ENCODE results near the gene RDH5.

RDH5 gene

GRCh38 chr12:55715169-55715764, 4.9 kb upstream of the RDH5 start:
- DNase-seq = no peak

- peak; percentile 91 for DNase-seq
Observed at GRCh38 chr12:55715833-55716581, 4.2 kb upstream of the RDH5 start, which contains the start of gene BLOC1S1. Gene BLOC1S1 (plus strand): TSS chr12:55716046. CDS start chr12:55716052, 6 bp downstream.

DNA sequence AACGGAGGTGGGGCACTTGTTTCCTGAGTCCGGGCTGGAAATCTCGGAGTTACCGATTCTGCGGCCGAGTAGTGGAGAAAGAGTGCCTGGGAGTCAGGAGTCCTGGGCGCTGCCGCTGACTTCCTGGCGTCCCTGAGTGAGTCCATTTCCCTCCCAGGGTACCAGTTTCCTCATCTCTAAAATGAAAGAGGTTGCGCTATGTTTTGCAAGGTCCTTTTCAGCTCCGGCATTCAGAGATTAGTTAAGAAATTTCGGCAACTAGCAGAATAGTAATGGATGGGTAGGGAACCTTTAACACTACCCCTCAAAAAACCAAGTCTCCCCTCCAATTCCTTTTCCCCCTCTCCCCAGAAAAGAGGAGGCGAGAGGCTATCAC, 3.6 kb upstream of the RDH5 start:
- DNase-seq = no peak

DNA sequence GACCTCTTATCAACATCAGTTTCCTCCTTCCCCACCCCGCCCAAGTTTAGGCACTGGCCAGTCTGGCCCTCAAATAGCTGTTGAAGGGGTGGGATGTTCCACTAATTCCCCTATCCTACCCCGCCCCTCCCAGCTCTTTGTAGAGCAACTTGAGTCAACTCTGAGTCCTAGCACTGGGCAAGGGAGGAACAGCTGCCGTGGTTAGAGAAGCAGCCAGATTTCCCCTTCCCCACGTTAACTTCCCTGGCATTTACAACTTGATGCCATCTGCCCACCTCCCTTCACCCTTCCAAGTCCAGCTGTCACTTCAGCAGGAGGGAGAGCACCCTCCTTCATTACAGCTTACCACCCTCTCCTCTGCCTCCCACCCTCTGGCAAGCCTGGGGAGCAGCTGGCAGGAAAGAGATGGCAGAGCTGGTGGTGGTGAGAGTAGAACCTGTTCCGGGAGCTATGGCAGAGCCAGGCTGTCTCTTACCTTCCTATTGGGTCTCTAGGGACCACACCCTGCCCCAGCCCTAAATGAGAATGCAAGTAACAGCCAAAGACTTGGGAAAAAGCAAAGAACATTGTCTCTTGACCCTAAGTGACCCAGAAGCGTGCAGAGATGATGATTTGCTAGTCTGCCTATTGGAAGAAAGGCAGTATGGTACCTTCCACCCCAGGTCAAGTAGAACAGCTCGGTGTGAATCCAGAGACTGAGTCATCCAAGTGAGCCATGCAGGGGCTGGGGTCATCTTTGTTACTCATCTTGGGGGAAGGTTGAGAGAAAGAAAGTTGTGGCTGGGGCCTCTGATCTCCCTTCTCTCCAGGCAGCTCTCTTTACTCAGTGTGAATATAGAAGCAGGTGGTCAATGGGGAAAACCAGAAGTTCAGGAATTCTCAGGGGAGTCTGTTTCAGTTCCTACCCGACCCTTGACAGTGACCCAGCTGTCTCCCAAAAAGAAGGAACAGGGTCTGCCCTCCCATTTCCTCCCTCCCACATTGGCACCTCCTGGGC, 2.9 kb upstream of the RDH5 start:
- no peak for DNase-seq

DNA sequence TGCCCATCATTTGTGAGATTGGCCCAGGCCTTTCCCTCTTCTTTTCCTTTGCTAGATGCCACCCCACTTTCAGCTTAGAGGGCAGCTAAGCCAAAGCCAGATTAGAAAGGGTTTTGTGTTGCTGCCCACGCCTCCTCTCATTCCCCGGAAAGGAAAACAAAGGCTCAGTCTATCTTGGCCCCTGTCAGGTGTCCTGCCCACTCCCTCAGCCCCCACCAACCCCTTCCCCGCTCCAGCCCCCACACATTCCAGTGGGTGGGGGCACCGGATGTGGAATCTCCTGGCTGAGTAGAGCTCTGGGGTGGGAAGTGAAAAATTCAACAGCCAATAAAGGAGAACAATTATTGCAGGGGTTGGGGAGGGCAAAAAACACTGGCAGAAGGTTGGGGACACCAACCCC, 2.2 kb upstream of the RDH5 start:
- DNase-seq = no peak

GRCh38 chr12:55718624-55719275, 1.4 kb upstream of the RDH5 start:
- DNase-seq = no peak

GRCh38 chr12:55719371-55719770, 822 bp upstream of the RDH5 start:
- DNase-seq = no peak

- no peak for DNase-seq
Observed at GRCh38 chr12:55720894-55721444, 776 bp downstream of the RDH5 start.

DNA sequence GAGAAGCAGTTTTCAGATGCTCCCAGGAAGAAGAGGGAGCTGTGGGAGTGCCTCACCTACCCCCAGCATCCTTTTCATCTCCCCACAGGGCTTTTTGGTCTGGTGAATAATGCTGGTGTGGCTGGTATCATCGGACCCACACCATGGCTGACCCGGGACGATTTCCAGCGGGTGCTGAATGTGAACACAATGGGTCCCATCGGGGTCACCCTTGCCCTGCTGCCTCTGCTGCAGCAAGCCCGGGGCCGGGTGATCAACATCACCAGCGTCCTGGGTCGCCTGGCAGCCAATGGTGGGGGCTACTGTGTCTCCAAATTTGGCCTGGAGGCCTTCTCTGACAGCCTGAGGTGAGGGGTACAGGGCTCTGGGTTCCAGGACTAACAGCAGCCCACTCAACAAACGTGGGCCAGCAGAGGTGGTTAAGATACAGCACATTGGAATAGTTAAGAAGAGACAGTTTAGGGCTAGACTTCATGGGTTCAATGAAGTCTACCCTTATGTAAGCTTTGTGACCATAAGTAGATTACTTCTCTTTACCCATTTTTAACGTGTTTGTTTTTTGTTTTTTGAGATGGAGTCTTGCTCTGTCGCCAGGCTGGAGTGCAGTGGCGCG, 1.5 kb downstream of the RDH5 start:
- no peak for DNase-seq

- no peak for DNase-seq
Observed at GRCh38 chr12:55722948-55723347, 2.8 kb downstream of the RDH5 start.

DNA sequence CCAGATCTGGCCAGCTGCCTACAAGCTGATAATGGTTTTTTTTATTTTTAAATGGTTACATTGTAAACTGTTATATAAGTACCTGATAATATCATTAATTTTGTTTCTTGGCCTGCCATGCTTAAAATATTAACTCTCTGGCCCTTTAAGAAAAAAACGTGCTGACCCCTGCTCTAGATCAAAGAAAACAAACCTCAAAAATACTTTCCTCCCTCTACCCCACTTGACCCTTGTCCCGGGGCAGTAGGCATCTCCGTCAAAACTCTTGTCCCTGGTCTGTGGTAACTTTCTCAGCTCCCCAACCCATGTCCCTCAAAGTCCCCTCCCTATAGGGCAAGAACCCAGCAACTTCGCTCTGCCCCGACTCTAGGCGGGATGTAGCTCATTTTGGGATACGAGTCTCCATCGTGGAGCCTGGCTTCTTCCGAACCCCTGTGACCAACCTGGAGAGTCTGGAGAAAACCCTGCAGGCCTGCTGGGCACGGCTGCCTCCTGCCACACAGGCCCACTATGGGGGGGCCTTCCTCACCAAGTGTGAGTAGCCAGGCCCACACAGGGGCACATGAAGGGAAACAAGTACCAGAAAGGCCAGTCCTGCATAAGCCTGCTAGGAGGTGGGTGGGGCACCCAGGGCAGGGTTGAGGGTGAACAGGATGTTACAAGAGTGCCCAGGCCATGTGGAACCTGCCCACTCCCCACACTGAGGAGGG, 3.5 kb downstream of the RDH5 start:
- no peak for DNase-seq

GRCh38 chr12:55724226-55724939, 4.2 kb downstream of the RDH5 start:
- peak; percentile 63 for DNase-seq

- no peak for DNase-seq
Observed at GRCh38 chr12:55724940-55725309, 4.7 kb downstream of the RDH5 start.

DNA sequence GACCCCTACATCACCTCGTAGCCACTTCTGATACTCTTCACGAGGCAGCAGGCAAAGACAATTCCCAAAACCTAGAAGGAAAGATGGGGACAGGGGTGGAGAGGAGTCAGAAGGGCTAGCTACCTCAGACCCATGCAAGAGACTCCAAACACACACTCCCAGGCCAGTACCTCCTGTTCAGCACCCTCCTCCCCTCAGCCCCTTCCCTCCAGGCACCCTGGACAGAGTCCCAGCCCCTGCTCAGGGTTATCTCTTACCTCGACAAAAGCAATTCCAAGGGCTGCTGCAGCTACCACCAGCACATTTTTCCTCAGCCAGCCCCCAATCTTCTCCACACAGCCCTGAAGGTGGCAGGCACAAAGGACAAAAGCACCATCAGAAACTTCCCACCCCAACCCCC, 5.4 kb downstream of the RDH5 start:
- no peak for DNase-seq

- no peak for DNase-seq
Observed at GRCh38 chr12:55726971-55727370, 6.8 kb downstream of the RDH5 start.

- no peak for DNase-seq
Observed at GRCh38 chr12:55727643-55728185, 7.5 kb downstream of the RDH5 start.

DNA sequence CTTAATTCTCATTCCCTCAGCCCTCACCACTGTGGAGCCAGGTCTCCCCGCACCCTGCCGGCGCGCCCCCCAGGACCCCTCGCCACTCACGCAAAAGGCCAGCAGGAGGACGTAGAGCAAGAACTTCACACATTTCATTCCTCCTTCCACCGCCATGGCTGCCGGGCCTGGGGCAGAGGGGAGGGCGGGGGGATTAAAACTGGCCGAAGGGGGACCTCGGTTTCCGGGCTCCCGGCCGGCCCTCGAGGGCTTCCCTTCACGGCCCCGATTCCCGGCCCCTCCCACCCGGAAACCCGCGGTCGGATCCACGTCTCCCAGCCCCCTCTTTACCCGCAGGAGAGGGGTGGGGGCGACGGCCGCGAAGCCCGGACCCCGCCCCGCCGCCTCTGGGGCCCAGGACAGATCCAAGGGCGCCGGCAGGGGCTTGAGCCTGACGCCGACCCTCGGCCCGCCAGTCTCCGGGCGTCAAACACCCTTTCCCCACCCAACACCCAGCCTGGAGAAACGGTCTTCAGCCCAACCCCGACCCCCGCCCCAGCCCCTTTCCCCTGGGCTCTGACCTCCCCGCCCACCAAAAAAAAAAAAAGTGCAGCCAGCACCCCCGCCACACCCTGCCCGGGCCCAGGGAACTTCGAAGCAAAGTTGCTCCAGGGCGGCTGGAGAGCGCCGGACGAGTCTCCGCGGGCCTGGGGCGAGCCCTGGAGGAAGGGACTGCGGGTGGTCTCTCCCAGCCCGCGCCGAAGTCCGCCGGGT, 8.2 kb downstream of the RDH5 start:
- no peak for DNase-seq

DNA sequence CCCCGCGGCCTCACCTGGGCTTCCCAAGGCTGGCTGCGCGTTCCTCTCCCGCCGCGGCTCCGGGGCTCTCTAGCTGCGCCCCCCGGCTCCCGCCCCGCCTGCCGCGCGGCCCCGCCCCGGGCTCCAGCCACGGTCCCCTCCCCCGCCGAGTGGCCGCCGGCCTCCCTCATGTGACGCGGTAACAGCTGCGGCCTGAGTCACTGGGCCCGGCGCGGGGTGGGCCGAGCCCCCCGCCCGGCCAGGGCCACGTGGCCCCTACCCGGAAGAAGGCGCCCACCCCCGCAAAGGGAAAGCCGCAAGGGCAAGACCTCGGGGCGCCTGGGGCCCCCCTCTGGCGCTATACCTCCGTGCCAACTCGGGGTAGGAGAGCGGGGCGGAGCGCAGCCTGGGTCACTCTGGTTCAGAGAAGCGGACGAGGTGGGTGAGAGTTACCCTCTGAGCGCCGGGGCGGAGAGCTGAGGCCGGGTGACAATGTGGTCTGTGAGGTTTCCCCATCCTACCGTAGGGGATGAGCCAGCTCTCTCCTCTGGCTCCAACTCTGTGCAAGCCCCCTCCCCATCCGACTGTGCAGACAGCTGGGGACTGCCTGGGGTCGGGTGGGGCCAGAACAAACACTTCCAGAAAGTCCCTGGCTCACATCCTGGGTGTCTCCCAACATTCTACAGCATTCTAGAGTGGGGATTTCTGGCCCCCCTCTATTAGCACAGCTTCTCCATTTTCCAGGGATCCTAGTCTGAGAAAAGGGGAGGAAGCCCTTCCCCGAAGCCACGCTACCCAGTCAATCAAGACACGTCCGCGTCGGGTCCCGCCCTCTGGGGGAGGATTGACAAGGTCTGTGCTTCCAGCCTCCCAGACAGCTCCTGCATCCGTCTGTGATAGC, 9.0 kb downstream of the RDH5 start, which contains the start of gene CD63:
Gene CD63, minus strand, starts transcription at position 71 of the 880 bp plus-strand sequence. CDS start 668 bp downstream, outside the sequence.
- DNase-seq = peak; percentile 74

Measured in activated CD8-positive, alpha-beta memory T cell treated with anti-CD3 and anti-CD28 coated beads, Interleukin-2, amount 50 U/mL, for 4 hours (primary cell).